Measurements from ENCODE around the gene FASN. TPM values are rescaled to one million over a fixed set of nuclear protein-coding genes. Genes with fewer than 3 reads are reported as not detected.

FASN gene
- total RNA-seq, 1 experiment from 2014 or later: 372 TPM

GRCh38 chr17:82087961-82088837 is 9.8 kb downstream of the FASN start:
- Mint-ChIP-seq H3K4me3 (ENCODE audit: low read depth, unreplicated experiment) (no peak overlapping the region), H3K4me1 (ENCODE audit: low read depth, unreplicated experiment) (no peaks in the 10 kb centered on the region), H3K27ac (ENCODE audit: unreplicated experiment) (no peak overlapping the region), H3K36me3 (ENCODE audit: insufficient read depth, unreplicated experiment) (peaks cover 78% of the 10 kb centered on the region), H3K27me3 (ENCODE audit: unreplicated experiment) (no peaks in the 10 kb centered on the region), H3K9me3 (ENCODE audit: low read depth, unreplicated experiment) (no peaks in the 10 kb centered on the region)
- DNase-seq: no peak
- CTCF ChIA-PET: interaction anchor here (0.6 kb wide), 1 partner anchor 65 kb away, joined by 4 read pairs; the partner anchor contains the start of genes CENPX and LRRC45
- no peak for TF ChIP-seq CTCF (IDR thresholded peaks at IDR 0.05; ENCODE audit: unreplicated experiment)
- TSS peak; percentile 16 for BruUV-seq (replicated peaks)
- intact Hi-C loops (cut with micrococcal nuclease; ENCODE audit: unreplicated experiment): no loop called here

GRCh38 chr17:82086941-82087906 is 10.8 kb downstream of the FASN start:
- DNase-seq: no peak
- Mint-ChIP-seq H3K9me3 (ENCODE audit: low read depth, unreplicated experiment) (no peaks in the 10 kb centered on the region), H3K4me1 (ENCODE audit: low read depth, unreplicated experiment) (no peaks in the 10 kb centered on the region), H3K27me3 (ENCODE audit: unreplicated experiment) (no peaks in the 10 kb centered on the region), H3K27ac (ENCODE audit: unreplicated experiment) (no peak overlapping the region), H3K36me3 (ENCODE audit: insufficient read depth, unreplicated experiment) (peaks cover 78% of the 10 kb centered on the region), H3K4me3 (ENCODE audit: low read depth, unreplicated experiment) (no peak overlapping the region)
- no peak for TF ChIP-seq CTCF (IDR thresholded peaks at IDR 0.05; ENCODE audit: unreplicated experiment)
- CTCF ChIA-PET: no interaction called here
- no TSS peak for BruUV-seq (replicated peaks)
- intact Hi-C loops (cut with micrococcal nuclease; ENCODE audit: unreplicated experiment): no loop called here

- CTCF ChIA-PET: no interaction called here
- H3K36me3 Mint-ChIP-seq (ENCODE audit: insufficient read depth, unreplicated experiment): peaks cover 75% of the 10 kb centered on the region
- no TSS peak for BruUV-seq (replicated peaks)
- no peak for DNase-seq
- no peaks in the 10 kb centered on the region for H3K9me3 Mint-ChIP-seq (ENCODE audit: low read depth, unreplicated experiment)
- no peak overlapping the region for H3K4me3 Mint-ChIP-seq (ENCODE audit: low read depth, unreplicated experiment)
- H3K27me3 Mint-ChIP-seq (ENCODE audit: unreplicated experiment): no peaks in the 10 kb centered on the region
- intact Hi-C loops (cut with micrococcal nuclease; ENCODE audit: unreplicated experiment): no loop called here
- H3K4me1 Mint-ChIP-seq (ENCODE audit: low read depth, unreplicated experiment): no peaks in the 10 kb centered on the region
- H3K27ac Mint-ChIP-seq (ENCODE audit: unreplicated experiment): no peak overlapping the region
- no peak for TF ChIP-seq CTCF (IDR thresholded peaks at IDR 0.05; ENCODE audit: unreplicated experiment)
These were observed 11.9 kb downstream of the FASN start for GRCh38 chr17:82085931-82086764.
